GM12891 (cell line): ENCODE measurements around the gene PTAFR.

Experiments used
- PAX5 ChIP-seq: IDR thresholded peaks from 2 replicates; pipeline ENCODE4 v1.6.1; 2011; ENCODE audit warnings: low read length, moderate library complexity, mild to moderate bottlenecking; ENCODE audit not compliant: insufficient read depth, severe bottlenecking
- POLR2A ChIP-seq: IDR thresholded peaks from 2 replicates; pipeline ENCODE4 v1.6.1; 2011; ENCODE audit warnings: low read depth, low read length, control low read depth
- POLR2AphosphoS5 ChIP-seq: IDR thresholded peaks from 2 replicates; pipeline ENCODE4 v1.6.1; 2011; ENCODE audit warnings: low read depth, low read length, control low read depth
- POU2F2 ChIP-seq: IDR thresholded peaks from 2 replicates; pipeline ENCODE4 v1.6.1; 2011; ENCODE audit warnings: low read depth, mild to moderate bottlenecking, control low read depth, low read length, moderate library complexity
- SPI1 ChIP-seq: IDR thresholded peaks from 2 replicates; pipeline ENCODE4 v1.6.1; 2011; ENCODE audit warnings: low read depth, low read length, control low read depth
- TAF1 ChIP-seq: IDR thresholded peaks from 2 replicates; pipeline ENCODE4 v1.6.1; 2011; ENCODE audit warnings: low read depth, low read length, control low read depth

- TF ChIP-seq POLR2A (no peak), TAF1 (no peak), POLR2AphosphoS5 (no peak), PAX5 (no peak), SPI1 (no peak), POU2F2 (no peak)
Observed at GRCh38 chr1:28190996-28191645, 14.6 kb upstream of the PTAFR start.
